Measurements from ENCODE around the gene RASD1. TPM values are rescaled to one million over a fixed set of nuclear protein-coding genes. Genes with fewer than 3 reads are reported as not detected.

The RASD1 gene
- total RNA-seq, 4 donors from 2014 or later = 1.1 to 8.4 (median 4.3) TPM

DNA sequence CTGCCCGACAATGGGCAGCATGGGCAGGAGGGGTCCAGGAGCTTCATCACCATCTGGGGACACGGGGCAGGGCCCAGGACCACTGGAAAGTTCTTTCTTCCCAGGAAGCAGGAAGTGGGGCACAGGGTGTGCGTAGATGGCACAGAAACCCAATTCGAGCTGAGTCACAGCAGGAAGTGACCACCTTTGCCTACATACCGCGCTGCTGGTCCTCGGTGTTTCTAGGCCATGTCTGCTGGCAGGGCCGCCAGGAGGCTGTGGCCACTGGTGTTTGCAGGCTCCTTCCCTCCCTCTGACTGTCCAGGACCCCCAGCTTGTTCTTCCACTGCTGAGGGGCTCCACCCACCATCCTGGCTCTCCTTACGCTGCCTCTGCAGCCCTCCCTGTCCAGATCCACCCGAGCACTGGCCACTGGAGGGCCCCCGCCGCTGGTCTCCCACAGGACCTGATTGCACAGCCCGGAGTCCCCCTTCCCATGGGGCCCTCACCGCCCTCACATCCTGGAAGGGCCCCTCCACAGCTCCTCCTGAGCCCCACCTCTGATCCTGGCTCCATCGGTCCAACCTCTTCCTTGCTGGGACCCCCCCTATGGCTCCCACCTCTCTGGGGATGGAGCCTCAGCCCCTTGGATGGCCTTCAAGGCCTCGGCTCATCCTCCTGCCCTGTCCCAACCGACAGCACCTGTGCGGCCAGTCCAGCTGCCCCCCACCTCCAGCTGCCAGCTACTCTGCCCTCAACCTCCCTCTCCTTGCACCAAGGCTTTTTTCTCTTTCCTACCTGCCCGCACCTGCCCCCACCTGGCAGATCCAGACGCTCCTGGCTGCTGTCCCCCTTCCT, 14.5 kb upstream of the RASD1 start:
- DNase-seq = no peak
- H3K4me3 ChIP-seq = no peak overlapping the region
- no peaks in the 10 kb centered on the region for H3K9me3 ChIP-seq
- intact Hi-C loops (cut with DNase I) = no loop called here
- no peaks in the 10 kb centered on the region for H3K27me3 ChIP-seq
- 68 to 76% methylated on average over 18 to 20 of the region's 20 CpGs for WGBS, 2 donors
- H3K27ac ChIP-seq = no peak overlapping the region
- H3K4me1 ChIP-seq = peaks cover 5 to 44% (median 16%) of the 10 kb centered on the region in 3 donors
- TF ChIP-seq POLR2A (IDR thresholded peaks at IDR 0.05) = no peak
- TF ChIP-seq, protein P1, sequence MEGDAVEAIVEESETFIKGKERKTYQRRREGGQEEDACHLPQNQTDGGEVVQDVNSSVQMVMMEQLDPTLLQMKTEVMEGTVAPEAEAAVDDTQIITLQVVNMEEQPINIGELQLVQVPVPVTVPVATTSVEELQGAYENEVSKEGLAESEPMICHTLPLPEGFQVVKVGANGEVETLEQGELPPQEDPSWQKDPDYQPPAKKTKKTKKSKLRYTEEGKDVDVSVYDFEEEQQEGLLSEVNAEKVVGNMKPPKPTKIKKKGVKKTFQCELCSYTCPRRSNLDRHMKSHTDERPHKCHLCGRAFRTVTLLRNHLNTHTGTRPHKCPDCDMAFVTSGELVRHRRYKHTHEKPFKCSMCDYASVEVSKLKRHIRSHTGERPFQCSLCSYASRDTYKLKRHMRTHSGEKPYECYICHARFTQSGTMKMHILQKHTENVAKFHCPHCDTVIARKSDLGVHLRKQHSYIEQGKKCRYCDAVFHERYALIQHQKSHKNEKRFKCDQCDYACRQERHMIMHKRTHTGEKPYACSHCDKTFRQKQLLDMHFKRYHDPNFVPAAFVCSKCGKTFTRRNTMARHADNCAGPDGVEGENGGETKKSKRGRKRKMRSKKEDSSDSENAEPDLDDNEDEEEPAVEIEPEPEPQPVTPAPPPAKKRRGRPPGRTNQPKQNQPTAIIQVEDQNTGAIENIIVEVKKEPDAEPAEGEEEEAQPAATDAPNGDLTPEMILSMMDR (IDR thresholded peaks at IDR 0.05) = no peak
- H3K36me3 ChIP-seq = peaks cover 0 to 15% (median 0%) of the 10 kb centered on the region in 3 donors

DNA sequence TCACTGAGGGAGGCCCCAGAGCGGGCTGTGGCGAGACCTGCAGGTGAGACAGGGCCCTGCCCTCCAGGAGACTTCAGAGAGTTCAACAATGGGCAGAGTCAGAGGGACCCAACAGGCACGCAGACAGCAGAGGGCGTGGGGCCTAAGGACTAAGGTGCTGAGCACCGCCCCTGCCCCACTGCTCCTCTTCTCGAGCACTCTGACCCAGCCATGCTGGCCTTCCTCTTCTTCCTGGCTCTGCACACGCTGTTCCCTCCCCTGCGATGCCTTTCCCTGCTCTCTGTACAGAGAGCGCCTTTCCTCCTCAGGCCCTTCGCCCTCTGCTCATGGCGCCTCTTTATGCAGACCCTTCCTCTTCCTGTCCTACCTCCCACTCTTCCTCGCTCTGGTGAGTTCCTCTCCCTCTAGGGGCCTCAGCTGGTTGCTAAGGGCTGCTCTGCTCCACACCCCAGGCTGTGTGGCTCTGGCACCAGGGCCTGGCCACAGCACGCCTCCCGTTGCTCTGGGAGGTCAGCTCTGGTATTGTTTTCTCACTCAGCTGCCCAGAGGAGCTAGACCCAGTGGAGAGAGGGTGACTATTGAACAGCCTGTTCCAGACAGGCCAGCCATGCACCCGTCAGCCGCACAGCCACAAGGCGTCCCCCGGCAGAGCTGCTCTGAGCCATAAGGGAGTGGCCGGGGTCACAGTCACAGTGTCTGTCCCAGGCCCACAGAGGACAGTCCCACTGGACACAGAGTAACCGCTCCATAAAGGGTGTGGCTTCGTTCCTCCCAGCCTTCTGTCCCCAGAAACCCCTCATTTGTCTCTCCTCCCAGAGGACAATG, 13.6 kb upstream of the RASD1 start:
- no peak overlapping the region for H3K4me3 ChIP-seq
- 82 to 95% methylated on average over 12 to 15 of the region's 21 CpGs for WGBS, 2 donors
- H3K27ac ChIP-seq = no peak overlapping the region
- peaks cover 5 to 38% (median 16%) of the 10 kb centered on the region in 3 donors for H3K4me1 ChIP-seq
- intact Hi-C loops (cut with DNase I) = no loop called here
- TF ChIP-seq, protein P1 (IDR thresholded peaks at IDR 0.05) = no peak
- no peak for TF ChIP-seq POLR2A (IDR thresholded peaks at IDR 0.05)
- no peaks in the 10 kb centered on the region for H3K9me3 ChIP-seq
- H3K36me3 ChIP-seq = peaks cover 0 to 15% (median 0%) of the 10 kb centered on the region in 3 donors
- DNase-seq = no peak
- H3K27me3 ChIP-seq = no peaks in the 10 kb centered on the region

DNA sequence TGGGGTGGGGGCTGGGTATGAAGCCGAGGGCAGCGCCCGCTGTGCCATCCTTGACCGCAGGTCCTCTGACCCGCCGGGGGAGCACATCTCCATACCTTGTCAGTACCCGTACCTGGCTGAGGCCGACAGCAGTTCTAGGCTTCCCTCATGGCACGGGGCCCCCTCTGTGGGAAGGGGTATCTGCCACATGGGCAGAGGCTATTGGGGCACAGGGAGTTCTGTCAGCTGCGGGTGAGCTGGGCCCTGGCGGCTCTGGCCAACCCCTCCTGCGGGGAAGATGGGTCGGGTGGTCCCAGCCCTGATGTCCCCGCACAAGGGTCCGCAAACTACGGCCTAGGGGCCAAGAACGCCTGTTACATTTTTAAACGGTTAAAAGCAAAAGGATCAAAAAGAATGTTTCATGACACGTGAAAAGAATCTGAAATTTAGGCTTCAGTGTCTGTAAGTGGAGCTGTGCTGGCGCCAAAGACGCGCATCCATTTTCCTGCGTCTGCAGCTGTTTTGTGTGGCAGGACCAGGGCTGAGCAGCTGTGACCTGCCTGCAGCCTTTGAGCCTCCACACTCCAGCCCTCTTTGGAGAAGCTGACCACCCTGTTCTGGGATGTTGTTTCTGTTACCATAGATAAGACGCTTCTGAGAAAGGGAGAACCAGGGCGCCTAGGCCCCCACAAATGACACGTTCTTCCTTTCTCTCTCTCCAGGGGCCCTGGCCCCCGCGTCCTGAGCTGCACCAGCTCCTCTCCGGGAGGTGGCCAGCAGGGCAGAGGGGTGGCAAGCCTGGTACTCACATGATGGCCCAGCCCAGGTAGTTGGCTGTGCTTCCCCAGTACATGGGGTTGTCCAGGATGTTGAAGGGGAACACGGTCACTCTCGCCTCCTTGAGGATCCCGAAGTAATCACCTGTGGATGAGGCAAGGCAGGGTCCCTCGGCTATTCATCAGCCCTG, 12.7 kb upstream of the RASD1 start:
- no peak for DNase-seq
- intact Hi-C loops (cut with DNase I) = no loop called here
- no peaks in the 10 kb centered on the region for H3K9me3 ChIP-seq
- no peak for TF ChIP-seq POLR2A (IDR thresholded peaks at IDR 0.05)
- TF ChIP-seq, protein P1 (IDR thresholded peaks at IDR 0.05) = no peak
- H3K36me3 ChIP-seq = peaks cover 0 to 15% (median 0%) of the 10 kb centered on the region in 3 donors
- H3K4me1 ChIP-seq = peaks cover 5 to 38% (median 16%) of the 10 kb centered on the region in 3 donors
- no peaks in the 10 kb centered on the region for H3K27me3 ChIP-seq
- no peak overlapping the region for H3K27ac ChIP-seq
- no peak overlapping the region for H3K4me3 ChIP-seq
- 91 to 96% methylated on average over 10 to 21 of the region's 33 CpGs for WGBS, 2 donors

- intact Hi-C loops (cut with DNase I) = no loop called here
- 84 to 85% methylated on average over 6 of the region's 11 CpGs for WGBS, 2 donors
- DNase-seq = no peak
- H3K9me3 ChIP-seq = no peaks in the 10 kb centered on the region
- H3K36me3 ChIP-seq = peaks cover 0 to 15% (median 0%) of the 10 kb centered on the region in 3 donors
- no peak overlapping the region for H3K27ac ChIP-seq
- no peak for TF ChIP-seq POLR2A (IDR thresholded peaks at IDR 0.05)
- no peaks in the 10 kb centered on the region for H3K27me3 ChIP-seq
- peaks cover 5 to 38% (median 16%) of the 10 kb centered on the region in 3 donors for H3K4me1 ChIP-seq
- H3K4me3 ChIP-seq = no peak overlapping the region
Measured at GRCh38 chr17:17508019-17508535, 11.9 kb upstream of the RASD1 start.
